ENCODE results near the gene NSD1.

Gene NSD1

DNA sequence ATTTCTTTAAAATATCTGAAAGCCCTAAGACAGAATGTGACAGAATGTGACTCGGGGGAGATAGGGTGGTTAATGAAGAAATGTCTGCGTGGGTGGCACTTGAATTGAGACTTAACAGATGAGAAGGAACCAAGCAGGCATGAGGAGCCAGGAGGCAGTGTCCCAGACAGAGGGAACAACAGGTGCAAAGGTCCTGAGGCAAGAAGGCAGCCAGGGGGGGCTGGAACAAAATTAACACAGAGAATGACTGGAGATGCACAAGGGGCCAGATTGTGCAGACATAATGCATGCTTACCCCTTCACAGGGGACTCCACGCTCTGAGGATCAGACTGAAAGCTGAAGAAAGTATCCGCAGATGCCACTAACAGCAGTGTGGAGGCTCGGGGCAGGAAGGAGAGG is 216.2 kb downstream of the NSD1 start:
- DNase-seq (ENCODE audit: low read depth in 3 of 3) = no peak

Measured in stimulated activated CD4-positive, alpha-beta T cell treated with anti-CD3 and anti-CD28 coated beads, TNF-alpha, amount 100 ng/mL, for 4 hours (primary cell).